NK-92 (cell line): ENCODE data around the gene FBXO24.

Experiments
- DNase-seq: peaks from one replicate; lab custom pipeline; 2025; ENCODE audit not compliant: unreplicated experiment; lab: John Stamatoyannopoulos, UW

FBXO24 gene

GRCh38 chr7:100573691-100574361 is 12.3 kb upstream of the FBXO24 start, which contains the start of gene SAP25:
SAP25 (minus strand) TSS chr7:100573900; CDS start chr7:100573742, 158 bp downstream.
- no peak for DNase-seq

- DNase-seq = no peak
These were observed 11.5 kb upstream of the FBXO24 start for GRCh38 chr7:100574362-100575205.

- DNase-seq = no peak
These were observed 10.9 kb upstream of the FBXO24 start for GRCh38 chr7:100575206-100575631.

GRCh38 chr7:100575746-100576383 is 10.3 kb upstream of the FBXO24 start:
- no peak for DNase-seq

GRCh38 chr7:100576384-100576993 is 9.6 kb upstream of the FBXO24 start:
- no peak for DNase-seq

- DNase-seq = no peak
These were observed 9.0 kb upstream of the FBXO24 start for GRCh38 chr7:100577103-100577502.

- no peak for DNase-seq
These were observed 8.6 kb upstream of the FBXO24 start for GRCh38 chr7:100577507-100577906.

- DNase-seq = no peak
These were observed 7.6 kb upstream of the FBXO24 start for GRCh38 chr7:100578246-100579183.

GRCh38 chr7:100580466-100581283 is 5.5 kb upstream of the FBXO24 start:
- DNase-seq = no peak

GRCh38 chr7:100582041-100582579 is 4.0 kb upstream of the FBXO24 start:
- no peak for DNase-seq

GRCh38 chr7:100582650-100583049 is 3.5 kb upstream of the FBXO24 start:
- DNase-seq = no peak

GRCh38 chr7:100583132-100584053 is 2.7 kb upstream of the FBXO24 start:
- no peak for DNase-seq

- DNase-seq = no peak
These were observed 2.0 kb upstream of the FBXO24 start for GRCh38 chr7:100584054-100584682.

- no peak for DNase-seq
These were observed 1.2 kb upstream of the FBXO24 start for GRCh38 chr7:100584683-100585510.

GRCh38 chr7:100585511-100586265 is 440 bp upstream of the FBXO24 start, which contains the start of gene LRCH4:
LRCH4 (minus strand) TSS chr7:100586129; CDS start chr7:100586100, 29 bp downstream.
- DNase-seq = no peak

GRCh38 chr7:100588438-100588837 is 2.3 kb downstream of the FBXO24 start:
- no peak for DNase-seq
